Psoas muscle (tissue), 8 donors: ENCODE results near the gene DKKL1. TPM values are rescaled to one million over a fixed set of nuclear protein-coding genes. Genes with fewer than 3 reads are reported as not detected.
"Not testable (repeated sequence)": the region's sequence is repeated elsewhere in the genome, so short reads cannot be mapped to it uniquely, and the experiment has no call there.

Experiments used
- ATAC-seq, 4 donors: fragments of 200-7000 bp; cut with Tn5 transposase; one replicate each; pipeline ENCODE4 v1.9.1; 2020; ENCODE audit warnings: moderate library complexity in 3 of 4, mild to moderate bottlenecking in 2 of 4
- DNase-seq, 2 donors: peaks; one replicate each; pipeline ENCODE4 v3.0.0-alpha.2; 2020
- H3K27ac ChIP-seq: fragments of 200-600 bp; one replicate; pipeline ENCODE4 v1.8.0; 2022
- H3K27me3 ChIP-seq, 3 donors: fragments of 200-600 bp in 1 of 3; one replicate each; pipeline versions ENCODE4 v1.6.1 to v1.8.0; 2013 to 2022; ENCODE audit warnings: low read length in 2 of 3, mild to moderate bottlenecking in 2 of 3, moderate library complexity in 1 of 3; ENCODE audit not compliant: insufficient read depth in 3 of 3
- H3K36me3 ChIP-seq, 2 donors: fragments of 200-600 bp in 1 of 2; one replicate each; pipeline versions ENCODE4 v1.6.1 to v1.8.0; 2013 to 2022; ENCODE audit warnings: low read depth in 1 of 2, mild to moderate bottlenecking in 1 of 2, moderate library complexity in 1 of 2; ENCODE audit not compliant: insufficient read depth in 1 of 2
- H3K4me1 ChIP-seq: fragments of 200-600 bp; one replicate; pipeline ENCODE4 v1.8.0; 2022
- H3K4me3 ChIP-seq: fragments of 200-600 bp; one replicate; pipeline ENCODE4 v1.8.0; 2022; ENCODE audit warnings: mild to moderate bottlenecking
- H3K9me3 ChIP-seq: fragments of 200-600 bp; one replicate; pipeline ENCODE4 v1.8.0; 2022
- CTCF ChIP-seq: fragments of 200-600 bp; IDR thresholded peaks from one replicate; pipeline ENCODE4 v1.8.0; 2022; ENCODE audit warnings: antibody characterized with exemption
- WGBS, 3 donors: extraction: QIAGEN DNeasy Blood & Tissue Kit; methylation state at CpG; one replicate each; pipeline versions ENCODE4 v1.1.6 to v1.1.7; 2013; 5-methylcytosine and 5-hydroxymethylcytosine counted together
- intact Hi-C, 2 donors: fragments of 100-400 bp; cut with DNase I; formaldehyde crosslinking; loops; one replicate each; pipeline versions ENCODE4 v1.11.0 to v1.14.2; 2022
- polyA plus RNA-seq, 3 donors: library from polyadenylated mRNA; stranded (reverse); fragments of 200-250 nt; gene quantifications; one replicate each; pipeline ENCODE4 v1.2.3, GENCODE V29; 2013
- total RNA-seq, 4 donors: library from RNA; stranded (reverse); fragmentation: NEBNext Ultra II Directional in 2 of 4; extraction: Animal tissue kit (Norgen Biotek cat#: 25700) in 2 of 4; gene quantifications; one replicate each; pipeline versions ENCODE4 v1.2.1 to v1.2.4, GENCODE V29; 2021 to 2023
- donor health status: healthy with polysubstance abuse.
- donor health status: DM: no; HTN: no; CAD: no; lungs with moderate emphysema.
- donor health status: Bipolar disorder and iron deficiency.
- donor health status: healthy.
- donor health status: DM: yes; HTN: yes; CAD: no.
- donor health status: DM: no; HTN: no; CAD: no.
- donor health status: DM: no; HTN: no; CAD: no.
- donor health status: DM: yes; HTN: yes; CAD: no.

The DKKL1 gene
- total and polyA plus RNA-seq, 7 donors = 0.06 TPM; not detected in 6

GRCh38 chr19:49331616-49332055 is 32.0 kb upstream of the DKKL1 start:
- WGBS, 3 donors = 44 to 53% (median 51%) methylated on average over 2 of the region's 2 CpGs
- Histone ChIP-seq H3K4me3 (no peak overlapping the region), H3K27ac (no peak overlapping the region), H3K27me3 (no peaks in the 10 kb centered on the region), H3K36me3 (peaks cover 0 to 4% of the 10 kb centered on the region in 2 donors), H3K4me1 (no peaks in the 10 kb centered on the region), H3K9me3 (no peaks in the 10 kb centered on the region)
- ATAC-seq = peak; percentile 60 to 85 (median 83)
- intact Hi-C loops = no loop called here
- DNase-seq = no peak
- TF ChIP-seq CTCF = no peak

GRCh38 chr19:49332691-49333417 is 30.8 kb upstream of the DKKL1 start:
- H3K9me3 ChIP-seq, H3K27me3 ChIP-seq, H3K4me1 ChIP-seq, DNase-seq, intact Hi-C loops, H3K27ac ChIP-seq, H3K4me3 ChIP-seq, ATAC-seq, H3K36me3 ChIP-seq: not testable (repeated sequence)
- WGBS, 3 donors = 87 to 93% (median 87%) methylated on average over 13 of the region's 13 CpGs

GRCh38 chr19:49333418-49333805 is 30.3 kb upstream of the DKKL1 start:
- no peak for TF ChIP-seq CTCF
- 75 to 82% (median 77%) methylated on average over 3 of the region's 3 CpGs for WGBS, 3 donors
- intact Hi-C loops = no loop called here
- Histone ChIP-seq H3K4me1 (no peaks in the 10 kb centered on the region), H3K27me3 (no peaks in the 10 kb centered on the region), H3K9me3 (no peaks in the 10 kb centered on the region), H3K36me3 (peaks cover 0 to 4% of the 10 kb centered on the region in 2 donors), H3K4me3 (no peak overlapping the region), H3K27ac (no peak overlapping the region)
- ATAC-seq (no peak), DNase-seq (no peak)

GRCh38 chr19:49333811-49334288 is 29.8 kb upstream of the DKKL1 start:
- no peak overlapping the region for H3K27ac ChIP-seq
- no peak overlapping the region for H3K4me3 ChIP-seq
- peaks cover 0 to 4% of the 10 kb centered on the region in 2 donors for H3K36me3 ChIP-seq
- no peak for TF ChIP-seq CTCF
- WGBS, 3 donors = 43 to 62% (median 60%) methylated on average over 8 of the region's 8 CpGs
- DNase-seq (no peak), ATAC-seq (no peak)
- no peaks in the 10 kb centered on the region for H3K27me3 ChIP-seq
- intact Hi-C loops = no loop called here
- no peaks in the 10 kb centered on the region for H3K9me3 ChIP-seq
- no peaks in the 10 kb centered on the region for H3K4me1 ChIP-seq

GRCh38 chr19:49335071-49335783 is 28.4 kb upstream of the DKKL1 start, which contains the start of gene CD37:
TSS of gene CD37 (plus strand) at chr19:49335406. CDS start at chr19:49335541, 135 bp downstream.
- no peak for TF ChIP-seq CTCF
- 69 to 74% (median 71%) methylated on average over 12 to 13 of the region's 13 CpGs for WGBS, 3 donors
- DNase-seq (no peak), ATAC-seq (no peak)
- H3K4me1 ChIP-seq = peaks cover 5% of the 10 kb centered on the region
- H3K27ac ChIP-seq = no peak within 1 kb of the TSS
- H3K27me3 ChIP-seq = no peaks in the 10 kb centered on the region
- H3K9me3 ChIP-seq = no peaks in the 10 kb centered on the region
- H3K4me3 ChIP-seq = peak within 1 kb of the TSS; percentile 25
- intact Hi-C loops = no loop called here
- H3K36me3 ChIP-seq = peaks cover 0 to 3% of the 10 kb centered on the region in 2 donors
